ENCODE measurements around the gene TMEM196.
A peak's percentile ranks its signal among the peaks of the same experiment; 100 is the strongest.

TMEM196 gene

GRCh38 chr7:19772306-19772705 is 1.1 kb downstream of the TMEM196 start:
- no peaks in the 10 kb centered on the region for H3F3A ChIP-seq (ENCODE audit: insufficient read depth, low read length)
- no peak for TF ChIP-seq EZH2phosphoT487 (IDR thresholded peaks at IDR 0.05; ENCODE audit: low read length)
- TF ChIP-seq, protein P1, sequence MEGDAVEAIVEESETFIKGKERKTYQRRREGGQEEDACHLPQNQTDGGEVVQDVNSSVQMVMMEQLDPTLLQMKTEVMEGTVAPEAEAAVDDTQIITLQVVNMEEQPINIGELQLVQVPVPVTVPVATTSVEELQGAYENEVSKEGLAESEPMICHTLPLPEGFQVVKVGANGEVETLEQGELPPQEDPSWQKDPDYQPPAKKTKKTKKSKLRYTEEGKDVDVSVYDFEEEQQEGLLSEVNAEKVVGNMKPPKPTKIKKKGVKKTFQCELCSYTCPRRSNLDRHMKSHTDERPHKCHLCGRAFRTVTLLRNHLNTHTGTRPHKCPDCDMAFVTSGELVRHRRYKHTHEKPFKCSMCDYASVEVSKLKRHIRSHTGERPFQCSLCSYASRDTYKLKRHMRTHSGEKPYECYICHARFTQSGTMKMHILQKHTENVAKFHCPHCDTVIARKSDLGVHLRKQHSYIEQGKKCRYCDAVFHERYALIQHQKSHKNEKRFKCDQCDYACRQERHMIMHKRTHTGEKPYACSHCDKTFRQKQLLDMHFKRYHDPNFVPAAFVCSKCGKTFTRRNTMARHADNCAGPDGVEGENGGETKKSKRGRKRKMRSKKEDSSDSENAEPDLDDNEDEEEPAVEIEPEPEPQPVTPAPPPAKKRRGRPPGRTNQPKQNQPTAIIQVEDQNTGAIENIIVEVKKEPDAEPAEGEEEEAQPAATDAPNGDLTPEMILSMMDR (IDR thresholded peaks at IDR 0.05; ENCODE audit: low read length) = no peak
- no peak for TF ChIP-seq EZH2 (optimal IDR thresholded peaks at IDR 0.05; ENCODE audit: low read depth, low read length)
- H2AFZ ChIP-seq (ENCODE audit: low read length) = no peak overlapping the region
- no peaks in the 10 kb centered on the region for H3K4me1 ChIP-seq (ENCODE audit: low read length)
- no peak for DNase-seq
- no peaks in the 10 kb centered on the region for H3K27me3 ChIP-seq (replicated peaks; ENCODE audit: insufficient read depth, low read length)
- H3K27ac ChIP-seq (ENCODE audit: low read length) = no peak overlapping the region
- H3K9me3 ChIP-seq (replicated peaks; ENCODE audit: insufficient read depth, low read length) = no peaks in the 10 kb centered on the region
- H3K79me2 ChIP-seq (ENCODE audit: low read length) = no peaks in the 10 kb centered on the region
- H3K4me2 ChIP-seq (ENCODE audit: low read depth, low read length) = peak overlapping the region; percentile 37; the same call in 1 of the 2 replicates
- H3K4me3 ChIP-seq (ENCODE audit: low read length) = no peak overlapping the region
- no peaks in the 10 kb centered on the region for H4K20me1 ChIP-seq (ENCODE audit: insufficient read depth, low read length)
- no peak overlapping the region for H3K9ac ChIP-seq (ENCODE audit: low read length)
- H3K9me2 ChIP-seq (replicated peaks; ENCODE audit: insufficient read depth, low read length) = no peaks in the 10 kb centered on the region
- no peaks in the 10 kb centered on the region for H3K36me3 ChIP-seq (replicated peaks; ENCODE audit: insufficient read depth, low read length)

GRCh38 chr7:19762631-19763030 is 10.8 kb downstream of the TMEM196 start:
- no peak overlapping the region for H3K9ac ChIP-seq (ENCODE audit: low read length)
- H3K9me2 ChIP-seq (replicated peaks; ENCODE audit: insufficient read depth, low read length) = no peaks in the 10 kb centered on the region
- no peak for DNase-seq
- H4K20me1 ChIP-seq (ENCODE audit: insufficient read depth, low read length) = no peaks in the 10 kb centered on the region
- H3K4me3 ChIP-seq (ENCODE audit: low read length) = no peak overlapping the region
- H3K9me3 ChIP-seq (replicated peaks; ENCODE audit: insufficient read depth, low read length) = no peaks in the 10 kb centered on the region
- H3K4me2 ChIP-seq (ENCODE audit: low read depth, low read length) = no peak overlapping the region
- H3F3A ChIP-seq (ENCODE audit: insufficient read depth, low read length) = no peaks in the 10 kb centered on the region
- H2AFZ ChIP-seq (ENCODE audit: low read length) = no peak overlapping the region
- H3K27ac ChIP-seq (ENCODE audit: low read length) = no peak overlapping the region
- H3K79me2 ChIP-seq (ENCODE audit: low read length) = no peaks in the 10 kb centered on the region
- TF ChIP-seq, protein P1 (IDR thresholded peaks at IDR 0.05; ENCODE audit: low read length) = no peak
- TF ChIP-seq EZH2 (optimal IDR thresholded peaks at IDR 0.05; ENCODE audit: low read depth, low read length) (no peak), EZH2phosphoT487 (IDR thresholded peaks at IDR 0.05; ENCODE audit: low read length) (no peak)
- no peaks in the 10 kb centered on the region for H3K4me1 ChIP-seq (ENCODE audit: low read length)
- no peaks in the 10 kb centered on the region for H3K27me3 ChIP-seq (replicated peaks; ENCODE audit: insufficient read depth, low read length)
- H3K36me3 ChIP-seq (replicated peaks; ENCODE audit: insufficient read depth, low read length) = no peaks in the 10 kb centered on the region

DNA sequence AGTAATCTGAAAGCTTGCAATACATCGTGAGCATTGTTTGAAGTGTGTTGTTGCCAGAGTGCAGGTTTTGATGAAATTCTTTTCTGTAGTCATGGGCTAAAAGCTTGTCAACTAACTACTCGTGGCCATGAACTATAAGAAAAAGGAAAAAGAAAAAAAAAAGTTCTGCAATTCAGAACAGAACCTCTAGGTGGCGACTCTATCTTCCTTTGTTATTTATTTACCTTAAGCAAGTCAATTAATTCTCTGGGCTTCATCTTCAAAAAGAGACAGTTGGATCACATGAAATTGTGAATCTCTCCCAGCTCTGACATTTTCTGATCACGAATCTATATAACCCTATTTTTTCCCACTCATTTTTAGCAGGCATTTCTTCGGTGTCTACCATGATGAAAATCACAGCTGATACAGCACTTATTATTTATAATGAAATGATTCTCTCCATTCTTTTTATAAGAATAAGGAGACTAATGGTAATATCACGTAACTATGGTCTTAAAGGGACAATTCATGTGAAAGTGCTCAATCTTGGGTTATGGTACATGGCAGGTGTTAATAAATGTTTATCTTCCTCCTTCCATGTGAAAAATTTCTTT is 18.8 kb downstream of the TMEM196 start:
- no peaks in the 10 kb centered on the region for H3K9me3 ChIP-seq (replicated peaks; ENCODE audit: insufficient read depth, low read length)
- no peaks in the 10 kb centered on the region for H3K4me1 ChIP-seq (ENCODE audit: low read length)
- TF ChIP-seq EZH2phosphoT487 (IDR thresholded peaks at IDR 0.05; ENCODE audit: low read length) = no peak
- TF ChIP-seq, protein P1 (IDR thresholded peaks at IDR 0.05; ENCODE audit: low read length) = peak; percentile 68
- no peak for TF ChIP-seq EZH2 (optimal IDR thresholded peaks at IDR 0.05; ENCODE audit: low read depth, low read length)
- H2AFZ ChIP-seq (ENCODE audit: low read length) = no peak overlapping the region
- H3K27ac ChIP-seq (ENCODE audit: low read length) = no peak overlapping the region
- H3K4me3 ChIP-seq (ENCODE audit: low read length) = no peak overlapping the region
- H3K9me2 ChIP-seq (replicated peaks; ENCODE audit: insufficient read depth, low read length) = no peaks in the 10 kb centered on the region
- H3K9ac ChIP-seq (ENCODE audit: low read length) = no peak overlapping the region
- H3K4me2 ChIP-seq (ENCODE audit: low read depth, low read length) = no peak overlapping the region
- H3F3A ChIP-seq (ENCODE audit: insufficient read depth, low read length) = no peaks in the 10 kb centered on the region
- no peaks in the 10 kb centered on the region for H3K27me3 ChIP-seq (replicated peaks; ENCODE audit: insufficient read depth, low read length)
- peak; percentile 59 for DNase-seq
- H3K79me2 ChIP-seq (ENCODE audit: low read length) = no peaks in the 10 kb centered on the region
- no peaks in the 10 kb centered on the region for H3K36me3 ChIP-seq (replicated peaks; ENCODE audit: insufficient read depth, low read length)
- no peaks in the 10 kb centered on the region for H4K20me1 ChIP-seq (ENCODE audit: insufficient read depth, low read length)

All from MM.1S (cell line).